Mucosa of rectum (tissue), 2 donors: ENCODE measurements around the gene L1TD1.
"Not testable (repeated sequence)": the region's sequence is repeated elsewhere in the genome, so short reads cannot be mapped to it uniquely, and the experiment has no call there.

ENCODE experiments used
- H3K27ac ChIP-seq, 2 donors: one replicate each; pipeline ENCODE4 v1.7.0; 2013; ENCODE audit warnings: inconsistent platforms in 2 of 2, low read depth in 2 of 2, low read length in 2 of 2
- H3K27me3 ChIP-seq, 2 donors: one replicate each; pipeline ENCODE4 v1.7.0; 2013; ENCODE audit warnings: low read length in 2 of 2; ENCODE audit not compliant: control insufficient read depth in 2 of 2, insufficient read depth in 2 of 2
- H3K36me3 ChIP-seq, 2 donors: one replicate each; pipeline ENCODE4 v1.7.0; 2013; ENCODE audit warnings: low read length in 2 of 2; ENCODE audit not compliant: control insufficient read depth in 2 of 2, insufficient read depth in 2 of 2
- H3K4me1 ChIP-seq, 2 donors: one replicate each; pipeline ENCODE4 v1.7.0; 2013; ENCODE audit warnings: low read length in 2 of 2, mild to moderate bottlenecking in 1 of 2; ENCODE audit not compliant: control insufficient read depth in 2 of 2, insufficient read depth in 2 of 2
- H3K4me3 ChIP-seq, 2 donors: one replicate each; pipeline ENCODE4 v1.7.0; 2013; ENCODE audit warnings: low read length in 2 of 2
- H3K9ac ChIP-seq, 2 donors: one replicate each; pipeline ENCODE4 v1.7.0; 2013; ENCODE audit warnings: low read length in 2 of 2, low read depth in 1 of 2, mild to moderate bottlenecking in 1 of 2
- H3K9me3 ChIP-seq, 2 donors: one replicate each; pipeline ENCODE4 v1.7.0; 2013; ENCODE audit warnings: low read length in 2 of 2; ENCODE audit not compliant: control insufficient read depth in 2 of 2
- donor health status: healthy.
- donor health status: Normal muscosa, but diverticular disease.

L1TD1 gene

DNA sequence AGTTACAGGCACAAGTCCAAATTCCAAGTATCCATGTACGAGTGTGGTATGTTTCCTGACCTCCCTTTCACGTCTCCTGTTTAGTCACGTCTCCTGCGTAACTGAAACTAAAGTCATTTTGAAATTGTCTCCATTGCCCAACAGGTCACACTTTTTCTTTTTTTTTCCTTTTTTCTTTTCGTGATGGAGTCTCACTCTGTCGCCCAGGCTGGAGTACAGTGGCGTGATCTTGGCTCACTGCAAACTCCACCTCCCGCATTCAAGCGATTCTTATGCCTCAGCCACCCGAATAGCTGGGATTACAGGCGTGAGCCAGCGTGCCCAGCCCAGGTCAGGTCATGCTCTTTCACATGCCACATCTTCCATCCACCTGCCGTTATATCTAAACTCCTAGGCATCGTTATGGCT is 38.2 kb downstream of the L1TD1 start:
- no peaks in the 10 kb centered on the region for H3K4me1 ChIP-seq
- H3K27ac ChIP-seq: no peak overlapping the region
- H3K9ac ChIP-seq: no peak overlapping the region
- H3K27me3 ChIP-seq: no peaks in the 10 kb centered on the region
- no peak overlapping the region for H3K4me3 ChIP-seq
- no peaks in the 10 kb centered on the region for H3K36me3 ChIP-seq
- H3K9me3 ChIP-seq: no peaks in the 10 kb centered on the region

DNA sequence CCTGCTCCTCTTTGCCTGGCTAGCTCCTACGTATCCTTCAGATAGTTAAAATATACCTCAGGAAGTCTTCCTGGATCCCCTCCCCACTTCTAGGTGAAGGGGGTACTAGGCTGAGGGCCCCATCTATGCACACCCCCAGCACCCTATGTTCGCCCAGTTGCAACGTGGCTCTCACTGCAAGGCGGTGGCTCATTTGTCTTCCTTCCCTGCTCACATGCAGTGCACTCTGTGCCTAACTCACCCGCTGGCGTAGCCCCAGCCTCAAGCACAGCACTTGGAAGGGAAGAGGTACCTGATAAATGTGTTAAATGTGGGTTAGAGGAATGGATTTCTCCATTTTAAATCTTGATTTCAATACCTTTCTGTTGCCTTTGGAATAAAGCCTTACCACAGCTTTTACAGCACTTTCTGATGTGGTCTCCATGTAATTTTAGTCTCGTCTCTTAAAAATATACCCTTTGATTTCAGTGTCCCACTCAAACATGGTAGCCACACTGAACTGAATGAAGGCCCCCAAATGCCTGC is 39.3 kb downstream of the L1TD1 start:
- no peak overlapping the region for H3K4me3 ChIP-seq
- no peaks in the 10 kb centered on the region for H3K4me1 ChIP-seq
- H3K27me3 ChIP-seq: no peaks in the 10 kb centered on the region
- no peaks in the 10 kb centered on the region for H3K36me3 ChIP-seq
- no peak overlapping the region for H3K27ac ChIP-seq
- H3K9ac ChIP-seq: no peak overlapping the region
- no peaks in the 10 kb centered on the region for H3K9me3 ChIP-seq

DNA sequence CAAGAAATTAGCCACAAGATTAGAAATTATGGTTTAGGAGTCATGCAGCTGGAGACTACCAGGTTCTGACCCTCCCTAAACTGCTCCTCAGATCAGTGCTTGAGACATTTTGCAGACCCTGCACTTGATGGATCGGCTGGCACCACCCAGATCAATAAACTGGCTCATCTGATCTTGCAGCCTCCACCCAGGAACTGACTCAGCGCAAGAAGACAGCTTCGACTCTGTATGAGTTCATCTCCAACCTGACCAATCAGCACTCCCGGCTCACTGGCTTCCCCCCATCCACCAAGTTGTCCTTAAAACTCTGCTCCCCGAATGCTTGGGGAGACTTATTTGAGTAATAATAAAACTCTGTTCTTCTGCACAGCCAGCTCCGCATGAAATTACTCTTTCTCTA is 40.0 kb downstream of the L1TD1 start:
- Histone ChIP-seq H3K27me3 (no peaks in the 10 kb centered on the region), H3K4me1 (no peaks in the 10 kb centered on the region), H3K27ac (no peak overlapping the region), H3K9ac (no peak overlapping the region), H3K36me3 (no peaks in the 10 kb centered on the region), H3K9me3 (no peaks in the 10 kb centered on the region), H3K4me3 (no peak overlapping the region)

DNA sequence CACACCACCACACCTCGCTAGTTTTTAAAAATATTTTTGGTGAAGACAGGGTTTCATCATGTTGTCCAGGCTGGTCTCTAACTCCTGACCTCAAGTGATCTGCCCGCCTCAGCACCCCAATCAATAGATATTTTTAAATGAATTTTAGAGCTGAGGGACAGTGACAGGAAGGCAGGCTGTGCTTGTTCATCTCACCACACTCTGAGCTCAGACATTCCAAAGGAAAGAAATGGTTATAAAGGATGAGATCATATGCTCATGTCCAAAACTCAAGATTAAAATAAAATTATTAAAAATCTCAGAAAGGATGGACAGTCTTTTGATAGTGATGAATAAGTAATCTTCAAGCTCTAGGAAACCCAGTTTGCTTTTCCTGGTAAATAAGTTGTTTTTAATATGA is 40.9 kb downstream of the L1TD1 start:
- no peak overlapping the region for H3K4me3 ChIP-seq
- no peaks in the 10 kb centered on the region for H3K27me3 ChIP-seq
- no peaks in the 10 kb centered on the region for H3K36me3 ChIP-seq
- H3K4me1 ChIP-seq: no peaks in the 10 kb centered on the region
- no peak overlapping the region for H3K27ac ChIP-seq
- no peaks in the 10 kb centered on the region for H3K9me3 ChIP-seq
- no peak overlapping the region for H3K9ac ChIP-seq

DNA sequence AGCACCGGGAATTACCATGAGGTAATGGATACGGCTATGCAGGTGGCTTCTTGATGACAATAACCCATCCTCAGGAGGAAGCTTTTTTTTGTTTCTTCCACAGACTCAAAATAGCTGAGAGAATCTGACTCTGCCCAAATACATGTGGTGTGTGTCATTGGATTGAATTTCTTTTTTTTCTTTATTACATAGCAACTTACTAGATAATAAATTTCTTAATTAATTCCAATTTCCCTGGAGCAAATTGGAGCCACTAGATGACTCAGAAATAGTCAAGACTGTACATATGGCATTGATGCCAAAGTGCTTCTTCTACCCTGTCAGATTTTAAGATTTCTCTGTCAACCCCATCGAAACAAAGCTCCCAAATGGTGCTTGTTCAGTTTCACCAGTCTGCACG is 42.7 kb downstream of the L1TD1 start:
- H3K36me3 ChIP-seq: no peaks in the 10 kb centered on the region
- H3K27me3 ChIP-seq: no peaks in the 10 kb centered on the region
- no peak overlapping the region for H3K9ac ChIP-seq
- no peaks in the 10 kb centered on the region for H3K4me1 ChIP-seq
- H3K4me3 ChIP-seq: no peak overlapping the region
- no peak overlapping the region for H3K27ac ChIP-seq
- H3K9me3 ChIP-seq: no peaks in the 10 kb centered on the region

DNA sequence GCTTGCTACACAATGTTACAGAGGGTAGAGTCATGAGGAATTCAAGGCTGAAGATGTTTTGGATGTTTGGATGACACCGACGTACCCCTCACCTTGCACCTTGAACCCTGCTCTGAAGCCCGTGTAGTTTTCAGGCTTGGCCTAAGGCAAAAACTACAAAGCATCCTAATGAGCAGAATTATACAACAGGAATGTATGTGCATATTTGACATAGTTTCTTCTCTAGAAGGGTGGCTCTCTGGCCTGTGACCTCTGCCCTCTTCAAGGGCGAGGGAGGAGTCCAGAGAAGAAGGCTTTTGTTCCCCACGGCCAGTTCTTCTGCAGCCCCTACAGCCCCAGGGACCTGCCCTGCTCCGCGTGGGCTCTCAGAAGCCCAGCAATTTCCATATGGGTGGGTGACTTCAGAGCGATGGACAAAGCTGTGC is 43.3 kb downstream of the L1TD1 start:
- H3K36me3 ChIP-seq: no peaks in the 10 kb centered on the region
- H3K4me1 ChIP-seq: no peaks in the 10 kb centered on the region
- no peak overlapping the region for H3K27ac ChIP-seq

DNA sequence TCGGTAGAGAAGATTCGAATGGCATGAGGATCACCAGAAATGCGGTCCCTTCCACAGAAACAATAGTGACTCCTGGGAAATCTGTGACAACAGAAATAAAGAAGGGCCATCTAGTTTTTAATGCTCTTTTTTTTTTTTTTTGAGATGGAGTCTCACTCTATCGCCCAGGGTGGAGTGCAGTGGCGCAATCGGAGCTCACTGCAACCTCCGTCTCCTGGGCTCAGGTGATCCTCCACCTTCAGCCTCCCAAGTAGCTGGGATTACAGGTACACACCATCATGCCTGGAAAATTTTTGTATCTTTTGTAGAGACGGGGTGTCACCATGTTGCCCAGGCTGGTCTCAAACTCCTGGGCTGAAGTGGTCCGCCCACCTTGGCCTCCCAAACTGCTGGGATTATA is 43.9 kb downstream of the L1TD1 start:
- Histone ChIP-seq H3K9me3 (no peaks in the 10 kb centered on the region), H3K4me1 (no peaks in the 10 kb centered on the region), H3K4me3 (no peak overlapping the region), H3K27me3 (no peaks in the 10 kb centered on the region), H3K36me3 (no peaks in the 10 kb centered on the region), H3K27ac (no peak overlapping the region), H3K9ac (no peak overlapping the region)

More for the DNA sequence above, 43.3 kb downstream of the L1TD1 start:
- Histone ChIP-seq H3K4me3 (no peak overlapping the region), H3K9ac (no peak overlapping the region), H3K9me3 (no peaks in the 10 kb centered on the region), H3K27me3 (no peaks in the 10 kb centered on the region)

DNA sequence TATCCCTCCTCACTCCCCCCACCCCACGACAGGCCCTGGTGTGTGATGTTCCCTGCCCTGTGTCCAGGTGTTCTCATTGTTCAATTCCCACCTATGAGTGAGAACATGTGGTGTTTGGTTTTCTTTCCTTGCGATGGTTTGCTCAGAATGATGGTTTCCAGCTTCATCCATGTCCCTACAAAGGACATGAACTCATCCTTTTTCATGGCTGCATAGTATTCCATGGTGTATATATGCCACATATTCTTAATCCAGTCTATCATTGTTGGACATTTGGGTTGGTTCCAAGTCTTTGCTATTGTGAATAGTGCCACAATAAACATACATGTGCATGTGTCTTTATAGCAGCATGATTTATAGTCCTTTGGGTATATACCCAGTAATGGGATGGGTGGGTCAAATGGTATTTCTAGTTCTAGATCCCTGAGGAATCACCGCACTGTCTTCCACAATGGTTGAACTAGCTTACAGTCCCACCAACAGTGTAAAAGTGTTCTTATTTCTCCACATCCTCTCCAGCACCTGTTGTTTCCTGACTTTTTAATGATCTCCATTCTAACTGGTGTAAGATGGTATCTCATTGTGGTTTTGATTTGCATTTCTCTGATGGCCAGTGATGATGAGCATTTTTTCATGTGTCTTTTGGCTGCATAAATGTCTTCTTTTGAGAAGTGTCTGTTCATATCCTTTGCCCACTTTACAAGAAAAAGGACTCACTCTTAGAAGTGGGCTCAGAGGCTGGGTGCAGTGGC is 45.2 kb downstream of the L1TD1 start:
- H3K9me3 ChIP-seq, H3K36me3 ChIP-seq, H3K9ac ChIP-seq, H3K27me3 ChIP-seq, H3K4me3 ChIP-seq, H3K4me1 ChIP-seq, H3K27ac ChIP-seq: not testable (repeated sequence)

DNA sequence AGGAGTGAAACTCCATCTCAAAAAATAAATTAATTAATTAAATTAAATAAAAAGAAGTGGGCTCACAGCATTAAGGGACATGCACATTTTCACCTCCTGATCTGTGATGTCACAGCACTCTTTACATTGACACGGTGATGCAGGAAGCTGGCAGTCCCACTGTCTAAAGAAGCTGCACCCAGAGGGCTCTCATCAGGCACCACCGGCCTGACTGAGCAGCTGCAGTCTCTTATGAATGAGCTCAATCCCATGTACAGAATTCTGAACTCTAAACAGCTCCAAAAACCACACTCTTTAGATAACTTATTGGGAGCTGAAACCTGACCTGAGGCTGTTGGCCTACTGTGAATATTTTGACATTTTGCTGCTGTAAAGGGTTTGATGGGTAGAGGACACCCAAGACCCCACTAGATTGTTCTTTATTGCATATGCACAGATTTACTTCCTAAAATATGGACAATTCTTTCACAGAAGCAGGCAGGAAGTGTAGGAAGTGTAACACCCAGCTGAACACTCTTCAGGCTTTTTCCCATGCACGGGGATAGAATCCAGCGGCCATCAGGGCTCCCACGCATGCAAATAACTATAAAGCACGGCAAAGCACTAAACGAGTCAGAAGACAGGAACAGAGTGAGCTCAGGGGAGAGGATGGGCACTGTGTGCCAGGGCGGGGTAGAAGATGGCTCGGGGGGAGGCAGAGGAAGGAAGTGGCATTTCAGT is 46.2 kb downstream of the L1TD1 start:
- H3K36me3 ChIP-seq: no peaks in the 10 kb centered on the region
- H3K27me3 ChIP-seq: no peaks in the 10 kb centered on the region
- no peak overlapping the region for H3K9ac ChIP-seq
- no peak overlapping the region for H3K4me3 ChIP-seq
- no peaks in the 10 kb centered on the region for H3K4me1 ChIP-seq
- no peaks in the 10 kb centered on the region for H3K9me3 ChIP-seq
- no peak overlapping the region for H3K27ac ChIP-seq

DNA sequence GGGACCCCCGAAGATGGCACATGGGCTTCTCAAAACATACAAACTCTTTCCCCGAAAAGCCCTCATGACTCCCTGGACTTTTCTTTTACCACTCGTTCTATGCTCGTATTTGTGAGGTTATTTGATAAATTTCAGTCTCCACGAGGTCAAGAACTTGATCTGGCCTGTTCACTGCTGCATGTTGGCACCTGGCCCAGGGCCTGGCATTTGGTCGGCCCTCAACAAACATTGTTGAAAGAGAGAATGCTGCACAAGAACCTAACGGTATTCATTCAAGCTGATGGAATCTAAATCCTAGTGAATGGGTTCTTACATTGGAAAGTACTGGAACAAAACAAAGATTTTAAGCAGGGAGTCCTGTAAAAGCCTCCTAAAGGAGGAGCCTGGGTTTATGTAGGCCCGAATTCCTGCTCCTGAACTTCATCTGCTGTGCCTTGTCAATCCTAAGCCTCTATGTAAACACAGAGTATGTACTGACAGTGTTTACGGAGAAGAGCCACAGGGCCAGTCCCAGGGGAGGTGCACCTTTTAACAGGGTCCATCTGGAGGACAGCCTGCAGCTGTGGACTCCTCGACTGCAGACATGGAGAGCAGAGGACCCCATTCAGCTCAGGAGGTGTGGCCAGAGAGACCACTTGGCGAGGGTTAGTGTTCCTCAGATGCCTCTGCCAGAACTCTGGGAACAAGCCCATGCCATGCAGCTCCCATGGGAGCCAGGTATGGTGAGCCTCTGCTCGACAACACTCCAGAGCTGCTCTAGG is 46.9 kb downstream of the L1TD1 start:
- H3K9ac ChIP-seq: no peak overlapping the region
- H3K4me3 ChIP-seq: no peak overlapping the region
- no peaks in the 10 kb centered on the region for H3K36me3 ChIP-seq
- H3K9me3 ChIP-seq: no peaks in the 10 kb centered on the region
- H3K4me1 ChIP-seq: no peaks in the 10 kb centered on the region
- no peak overlapping the region for H3K27ac ChIP-seq
- no peaks in the 10 kb centered on the region for H3K27me3 ChIP-seq
